Brain microvascular endothelial cell (primary cell): ENCODE results near the gene CCDC102A.

Experiments used
- DNase-seq: peaks from one replicate; pipeline ENCODE4 v3.0.0-alpha.2; 2020
- H3K27ac ChIP-seq: fragments of 250-450 bp; sonication (Bioruptor Pico); 2 replicates; pipeline ENCODE4 v1.5.1; 2020; ENCODE audit warnings: mild to moderate bottlenecking, moderate library complexity
- H3K27me3 ChIP-seq: fragments of 250-450 bp; sonication (Bioruptor Pico); replicated peaks from 2 replicates; pipeline ENCODE4 v1.5.1; 2020; ENCODE audit warnings: mild to moderate bottlenecking
- H3K36me3 ChIP-seq: fragments of 250-450 bp; sonication (Bioruptor Pico); replicated peaks from 2 replicates; pipeline ENCODE4 v1.5.1; 2020; ENCODE audit warnings: mild to moderate bottlenecking
- H3K4me3 ChIP-seq: 2 replicates; pipeline ENCODE4 v1.5.1; 2011; ENCODE audit warnings: low read depth, mild to moderate bottlenecking, control low read depth, low read length, moderate library complexity
- in situ Hi-C: cut with HindIII; loops from 2 replicates; pipeline ENCODE4 v1.10.0; 2017; ENCODE audit warnings: low sequenced_read_pairs, low pct_ligation_motif_present
- TF ChIP-seq, protein P1 (sequence below): IDR thresholded peaks from 2 replicates; pipeline ENCODE4 v1.5.1; 2011; ENCODE audit warnings: low read depth, mild to moderate bottlenecking, moderate library complexity, low read length, control low read depth, inconsistent platforms; ENCODE audit errors: missing control alignments

Gene CCDC102A

DNA sequence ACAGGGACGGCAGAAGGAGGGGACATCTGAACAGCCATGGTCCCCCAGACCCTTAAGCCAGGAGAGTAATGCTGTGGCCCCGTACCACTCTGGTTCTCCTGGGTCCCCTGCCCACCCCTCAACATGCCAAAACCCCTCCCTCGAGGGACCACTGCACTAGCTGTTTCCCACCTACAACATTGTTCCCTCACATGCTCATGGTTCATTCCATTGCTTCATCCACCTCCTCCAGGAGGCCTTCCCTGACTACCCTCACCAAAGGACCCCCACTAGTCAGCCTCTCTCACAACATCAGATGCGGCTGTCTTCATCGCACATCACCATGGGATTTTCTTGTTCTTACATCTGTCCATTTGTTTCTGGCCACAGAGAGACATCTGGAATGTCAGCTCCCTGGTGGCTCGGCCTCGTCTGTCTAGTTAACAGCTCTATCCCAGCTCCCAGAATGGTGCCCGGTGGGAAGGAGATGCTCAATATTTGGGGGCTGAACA, 51.8 kb downstream of the CCDC102A start:
- Histone ChIP-seq H3K36me3 (no peaks in the 10 kb centered on the region), H3K4me3 (no peak overlapping the region), H3K27ac (no peak overlapping the region), H3K27me3 (no peaks in the 10 kb centered on the region)
- DNase-seq: no peak
- in situ Hi-C loops: no loop called here
- TF ChIP-seq, protein P1, sequence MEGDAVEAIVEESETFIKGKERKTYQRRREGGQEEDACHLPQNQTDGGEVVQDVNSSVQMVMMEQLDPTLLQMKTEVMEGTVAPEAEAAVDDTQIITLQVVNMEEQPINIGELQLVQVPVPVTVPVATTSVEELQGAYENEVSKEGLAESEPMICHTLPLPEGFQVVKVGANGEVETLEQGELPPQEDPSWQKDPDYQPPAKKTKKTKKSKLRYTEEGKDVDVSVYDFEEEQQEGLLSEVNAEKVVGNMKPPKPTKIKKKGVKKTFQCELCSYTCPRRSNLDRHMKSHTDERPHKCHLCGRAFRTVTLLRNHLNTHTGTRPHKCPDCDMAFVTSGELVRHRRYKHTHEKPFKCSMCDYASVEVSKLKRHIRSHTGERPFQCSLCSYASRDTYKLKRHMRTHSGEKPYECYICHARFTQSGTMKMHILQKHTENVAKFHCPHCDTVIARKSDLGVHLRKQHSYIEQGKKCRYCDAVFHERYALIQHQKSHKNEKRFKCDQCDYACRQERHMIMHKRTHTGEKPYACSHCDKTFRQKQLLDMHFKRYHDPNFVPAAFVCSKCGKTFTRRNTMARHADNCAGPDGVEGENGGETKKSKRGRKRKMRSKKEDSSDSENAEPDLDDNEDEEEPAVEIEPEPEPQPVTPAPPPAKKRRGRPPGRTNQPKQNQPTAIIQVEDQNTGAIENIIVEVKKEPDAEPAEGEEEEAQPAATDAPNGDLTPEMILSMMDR: no peak

DNA sequence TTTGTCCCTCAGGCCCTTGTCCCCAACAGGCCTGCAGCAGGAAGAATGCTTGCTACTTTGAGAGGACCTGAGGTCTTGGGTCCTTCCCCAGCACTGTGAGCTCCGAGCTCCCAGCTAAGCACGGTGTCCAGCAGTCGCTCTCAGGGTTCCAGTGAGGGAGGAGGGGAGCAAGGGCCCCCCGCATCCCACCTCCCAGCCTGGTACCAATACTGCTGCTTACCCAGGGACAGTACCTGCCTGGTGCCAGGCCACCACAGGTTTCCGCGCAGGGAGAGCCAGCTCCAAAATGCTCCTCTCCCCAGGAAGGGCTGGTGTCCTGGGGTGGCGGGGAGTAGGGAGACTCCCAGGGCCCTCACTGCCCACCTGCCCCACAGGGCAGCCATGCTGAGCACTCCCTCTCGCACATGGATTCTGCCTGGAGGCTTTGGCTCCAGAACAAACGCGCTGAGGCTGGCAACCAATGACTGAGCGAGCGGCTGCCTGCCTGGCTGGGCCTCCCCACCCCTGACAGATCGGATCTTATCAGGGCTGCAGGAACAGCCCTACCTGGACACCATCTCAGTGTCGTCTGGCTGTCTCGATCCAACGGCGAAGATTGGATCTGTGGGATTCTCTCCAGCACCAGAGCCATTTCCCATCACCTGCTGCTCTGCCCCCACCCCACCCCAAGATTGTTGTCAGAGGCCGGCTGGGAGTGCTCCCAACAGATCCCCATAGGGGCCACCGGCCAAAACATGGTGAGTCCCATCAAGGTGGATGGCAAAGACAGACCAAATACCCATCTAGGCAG, 52.5 kb downstream of the CCDC102A start:
- in situ Hi-C loops: no loop called here
- DNase-seq: no peak
- Histone ChIP-seq H3K4me3 (no peak overlapping the region), H3K36me3 (no peaks in the 10 kb centered on the region), H3K27me3 (no peaks in the 10 kb centered on the region), H3K27ac (no peak overlapping the region)
- TF ChIP-seq, protein P1: no peak

DNA sequence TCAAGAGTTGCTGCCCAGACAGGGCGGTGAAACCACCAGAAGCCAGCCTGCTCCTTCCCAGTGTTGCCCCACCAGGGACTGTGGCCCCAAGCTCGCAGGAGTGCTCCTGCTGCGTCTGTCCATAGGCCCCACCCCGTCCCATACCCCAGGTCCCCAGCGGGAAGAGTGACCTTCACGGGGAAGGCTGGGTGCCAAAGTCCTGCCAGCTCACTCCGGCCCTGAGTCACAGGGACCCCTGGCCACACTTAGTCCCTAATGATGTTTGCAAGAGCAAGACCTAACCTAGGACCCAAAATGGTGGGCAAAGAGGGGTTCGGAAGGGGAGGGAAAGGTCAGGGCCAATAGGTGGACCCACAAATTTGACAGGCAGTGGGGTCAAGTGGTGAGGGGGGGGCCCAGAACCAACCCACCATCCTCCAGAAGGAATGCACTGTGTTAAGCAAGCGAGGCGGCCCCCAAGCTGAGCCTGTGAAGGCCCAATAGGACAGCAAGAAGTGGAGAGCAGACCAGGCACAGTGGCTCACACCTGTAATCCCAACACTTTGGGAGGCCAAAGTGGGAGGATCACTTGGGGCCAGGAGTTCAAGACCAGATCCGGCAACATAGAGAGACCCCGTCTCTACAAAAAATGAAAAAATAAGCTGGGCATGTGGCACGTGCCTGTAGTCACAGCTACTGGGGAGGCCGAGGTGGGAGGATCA, 53.4 kb downstream of the CCDC102A start:
- Histone ChIP-seq H3K27me3 (no peaks in the 10 kb centered on the region), H3K27ac (no peak overlapping the region), H3K36me3 (no peaks in the 10 kb centered on the region), H3K4me3 (no peak overlapping the region)
- DNase-seq: no peak
- in situ Hi-C loops: no loop called here
- TF ChIP-seq, protein P1: no peak

DNA sequence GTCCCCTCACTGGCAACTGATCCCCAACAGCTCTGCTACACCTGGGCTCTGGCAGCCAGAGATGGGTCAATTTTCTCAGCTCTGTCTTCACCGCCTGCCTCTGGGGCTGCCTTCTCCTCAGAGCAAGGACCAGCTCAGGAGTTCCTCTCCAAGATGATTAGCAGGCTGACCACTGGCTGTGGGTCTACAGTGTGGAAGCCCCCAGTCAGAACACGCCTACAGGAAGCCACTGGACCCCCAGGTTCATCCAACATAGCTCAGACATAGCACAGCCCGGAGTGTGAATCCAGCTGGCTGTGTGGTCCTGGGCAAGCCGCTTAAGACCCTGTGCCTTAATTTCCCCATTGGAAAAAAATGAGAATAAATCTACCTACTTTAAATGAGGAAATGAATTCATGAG, 55.0 kb downstream of the CCDC102A start:
- Histone ChIP-seq H3K4me3 (no peak overlapping the region), H3K27ac (no peak overlapping the region), H3K27me3 (no peaks in the 10 kb centered on the region), H3K36me3 (no peaks in the 10 kb centered on the region)
- TF ChIP-seq, protein P1: no peak
- in situ Hi-C loops: no loop called here
- no peak for DNase-seq

DNA sequence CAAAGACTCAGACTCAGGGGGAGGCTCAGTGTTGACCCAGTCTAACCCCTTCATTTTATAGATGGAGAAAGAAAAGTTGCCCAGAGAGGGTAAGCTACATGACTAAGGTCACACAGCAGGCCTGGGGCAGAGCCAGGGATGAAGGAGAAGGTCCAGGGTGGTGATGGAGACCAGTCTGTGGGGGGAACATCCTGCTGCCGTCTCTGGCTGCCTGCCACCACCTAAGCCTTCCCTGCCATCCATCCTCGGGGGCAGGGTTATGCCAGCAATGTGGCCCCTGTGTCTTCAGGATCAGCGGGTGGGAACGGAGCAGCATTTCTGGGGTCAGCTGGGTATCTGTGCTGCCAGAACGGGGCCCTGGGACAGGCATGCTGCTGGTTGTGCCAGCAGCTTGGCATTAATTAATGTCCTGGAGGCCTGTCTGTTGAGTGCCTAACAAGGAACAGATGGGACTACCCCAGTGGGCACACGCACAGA, 55.6 kb downstream of the CCDC102A start:
- in situ Hi-C loops: no loop called here
- no peak overlapping the region for H3K27ac ChIP-seq
- no peak for DNase-seq
- TF ChIP-seq, protein P1: no peak
- no peak overlapping the region for H3K4me3 ChIP-seq
- no peaks in the 10 kb centered on the region for H3K27me3 ChIP-seq
- no peaks in the 10 kb centered on the region for H3K36me3 ChIP-seq
